Gastrocnemius medialis (tissue), 4 donors: Measurements from ENCODE around the gene HDAC4.

Experiments used
- POLR2A ChIP-seq, 2 donors: fragments of 450-650 bp; IDR thresholded peaks; one replicate each; pipeline ENCODE4 v1.6.1; 2017; ENCODE audit warnings: antibody characterized with exemption in 2 of 2, mild to moderate bottlenecking in 2 of 2, moderate library complexity in 2 of 2
- TF ChIP-seq, protein P1 (sequence below), 5 experiments: fragments of 450-650 bp in 3 of 5; fragments of 200-600 bp in 2 of 5; sonication (generic) in 2 of 5; IDR thresholded peaks in 4 of 5; conservative IDR thresholded peaks in 1 of 5; 1 replicate in 4 of 5; 2 replicates in 1 of 5; pipeline ENCODE4 v1.5.1; 2016 to 2019; ENCODE audit warnings: antibody characterized with exemption in 5 of 5, mild to moderate bottlenecking in 3 of 5, moderate library complexity in 3 of 5

DNA sequence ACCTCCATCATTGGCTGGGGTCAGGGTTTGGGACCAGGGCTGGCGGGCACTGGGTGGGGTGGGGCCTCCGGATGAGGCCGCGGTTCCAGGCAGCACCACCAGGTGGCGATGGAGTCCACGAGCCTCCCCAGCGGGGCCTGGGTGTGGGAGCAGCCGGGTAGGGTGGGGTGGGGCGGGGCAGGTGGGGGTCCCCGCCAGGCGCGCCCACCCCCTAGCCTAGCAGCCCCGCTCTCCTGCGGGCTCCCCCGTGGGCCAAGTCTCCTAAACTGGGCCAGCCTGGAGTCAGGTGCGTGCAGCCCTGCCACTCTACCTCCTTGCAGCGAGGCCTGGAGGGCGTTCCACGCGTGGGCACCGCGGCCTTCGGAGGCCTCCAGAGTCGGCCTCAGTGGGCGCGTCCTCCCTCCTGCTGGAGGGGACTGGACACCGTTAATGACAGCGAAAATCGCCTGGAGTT, 365.4 kb downstream of the HDAC4 start:
- no peak for TF ChIP-seq POLR2A (IDR thresholded peaks at IDR 0.05)
- TF ChIP-seq, protein P1, sequence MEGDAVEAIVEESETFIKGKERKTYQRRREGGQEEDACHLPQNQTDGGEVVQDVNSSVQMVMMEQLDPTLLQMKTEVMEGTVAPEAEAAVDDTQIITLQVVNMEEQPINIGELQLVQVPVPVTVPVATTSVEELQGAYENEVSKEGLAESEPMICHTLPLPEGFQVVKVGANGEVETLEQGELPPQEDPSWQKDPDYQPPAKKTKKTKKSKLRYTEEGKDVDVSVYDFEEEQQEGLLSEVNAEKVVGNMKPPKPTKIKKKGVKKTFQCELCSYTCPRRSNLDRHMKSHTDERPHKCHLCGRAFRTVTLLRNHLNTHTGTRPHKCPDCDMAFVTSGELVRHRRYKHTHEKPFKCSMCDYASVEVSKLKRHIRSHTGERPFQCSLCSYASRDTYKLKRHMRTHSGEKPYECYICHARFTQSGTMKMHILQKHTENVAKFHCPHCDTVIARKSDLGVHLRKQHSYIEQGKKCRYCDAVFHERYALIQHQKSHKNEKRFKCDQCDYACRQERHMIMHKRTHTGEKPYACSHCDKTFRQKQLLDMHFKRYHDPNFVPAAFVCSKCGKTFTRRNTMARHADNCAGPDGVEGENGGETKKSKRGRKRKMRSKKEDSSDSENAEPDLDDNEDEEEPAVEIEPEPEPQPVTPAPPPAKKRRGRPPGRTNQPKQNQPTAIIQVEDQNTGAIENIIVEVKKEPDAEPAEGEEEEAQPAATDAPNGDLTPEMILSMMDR (IDR thresholded peaks at IDR 0.05 in 4 of 5, conservative IDR thresholded peaks at IDR 0.05 in 1 of 5), result peak; percentile 43 to 98 (median 83)
